GM12892 (cell line): Measurements from ENCODE around the gene TUNAR.
"Not testable (repeated sequence)": the region's sequence is repeated elsewhere in the genome, so short reads cannot be mapped to it uniquely, and the experiment has no call there.

Experiments
- DNase-seq: peaks from one replicate; pipeline ENCODE4 v3.0.0; 2011; ENCODE audit not compliant: insufficient read length
- FAIRE-seq: peaks from 2 replicates; lab custom pipeline; 2011; peaks lifted over from hg19 to GRCh38; lab: Jason Lieb, UNC
- POLR2A ChIP-seq: IDR thresholded peaks from 2 replicates; pipeline ENCODE4 v1.6.1; 2011; ENCODE audit warnings: low read depth, low read length, control low read depth
- POLR2AphosphoS5 ChIP-seq: IDR thresholded peaks from 2 replicates; pipeline ENCODE4 v1.6.1; 2011; ENCODE audit warnings: low read depth, low read length, control low read depth
- TAF1 ChIP-seq: IDR thresholded peaks from 2 replicates; pipeline ENCODE4 v1.6.1; 2011; ENCODE audit warnings: low read depth, mild to moderate bottlenecking, control low read depth, low read length, borderline replicate concordance

The TUNAR gene

DNA sequence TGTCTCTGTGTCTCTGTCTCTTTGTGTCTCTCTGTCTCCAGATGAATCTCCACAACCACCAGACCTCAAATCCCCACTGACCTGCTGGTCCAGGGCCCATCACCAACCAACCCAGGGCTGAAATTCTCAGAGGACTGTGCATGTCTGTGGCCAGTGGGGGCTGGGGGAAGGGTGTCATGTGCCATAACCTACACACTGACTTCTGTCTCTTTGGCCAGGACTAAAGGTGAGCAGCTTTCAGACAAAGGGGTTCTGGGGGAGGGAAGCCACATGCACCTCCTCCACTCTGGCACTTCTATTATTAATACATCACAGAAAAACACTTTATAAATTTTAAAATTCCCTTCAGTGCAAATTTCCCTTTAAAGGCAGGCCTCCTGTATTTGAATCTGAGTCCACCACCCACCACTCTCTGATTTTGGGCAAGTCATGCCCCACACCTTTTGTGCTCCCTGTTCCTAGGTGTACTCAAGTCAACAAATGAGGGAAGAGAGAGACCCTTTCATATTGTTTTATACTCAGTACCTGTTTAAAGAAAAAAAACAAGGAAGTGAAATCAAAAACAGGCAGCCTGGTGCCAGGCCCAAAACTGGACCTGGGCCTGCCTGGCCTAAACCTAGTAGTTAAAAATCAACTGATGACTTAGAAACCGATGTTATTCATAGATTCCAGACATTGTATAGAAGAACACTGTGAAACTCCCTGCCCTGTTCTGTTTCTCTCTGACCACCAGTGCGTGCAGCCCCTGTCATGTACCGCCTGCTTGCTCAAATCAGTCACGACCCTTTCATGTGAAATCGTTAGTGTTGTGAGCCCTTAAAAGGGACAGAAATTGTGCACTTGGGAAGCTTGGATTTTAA is 80.2 kb downstream of the TUNAR start:
- DNase-seq (no peak), FAIRE-seq (no peak)
- TF ChIP-seq POLR2A (no peak), POLR2AphosphoS5 (no peak), TAF1 (no peak)

DNA sequence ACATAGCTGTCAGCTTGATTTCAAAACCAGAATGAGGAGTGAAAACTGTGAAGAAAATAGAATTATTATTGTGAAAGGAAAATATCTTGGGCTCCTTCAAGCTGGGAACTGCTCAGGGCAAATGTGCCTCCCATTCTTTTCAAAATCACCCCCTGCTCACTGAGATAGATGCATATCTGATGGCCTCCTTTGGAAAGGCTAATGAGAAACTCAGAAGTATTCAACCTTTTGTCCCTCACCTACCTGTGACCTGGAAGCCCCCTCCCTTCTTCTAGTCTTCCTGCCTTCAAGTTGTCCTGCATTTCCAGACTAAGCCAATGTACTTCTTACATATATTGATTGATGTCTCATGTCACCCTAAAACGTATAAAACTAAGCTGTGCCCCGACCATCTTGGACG is 81.5 kb downstream of the TUNAR start:
- FAIRE-seq (no peak), DNase-seq (no peak)
- TF ChIP-seq TAF1 (no peak), POLR2AphosphoS5 (no peak), POLR2A (no peak)

DNA sequence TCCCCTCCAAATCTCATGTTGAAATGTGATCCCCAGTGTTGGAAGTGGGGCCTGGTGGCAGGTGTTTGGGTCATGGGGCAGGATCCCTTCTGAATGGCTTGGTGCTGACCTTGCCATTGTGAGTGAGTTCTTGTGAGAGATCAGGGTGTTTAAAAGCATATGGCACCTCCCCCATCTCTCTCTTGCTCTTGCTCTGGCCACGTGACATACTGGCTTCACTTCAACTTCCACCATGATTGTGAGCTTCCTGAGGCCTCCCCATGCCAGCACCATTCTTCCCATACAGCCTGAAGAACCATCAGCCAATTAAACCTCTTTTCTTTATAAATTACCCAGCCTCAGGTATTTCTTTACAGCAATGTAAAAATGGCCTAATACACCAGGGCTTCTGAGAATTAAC is 82.7 kb downstream of the TUNAR start:
- TF ChIP-seq POLR2A (no peak), TAF1 (no peak), POLR2AphosphoS5 (no peak)
- DNase-seq, result no peak
- no peak for FAIRE-seq

DNA sequence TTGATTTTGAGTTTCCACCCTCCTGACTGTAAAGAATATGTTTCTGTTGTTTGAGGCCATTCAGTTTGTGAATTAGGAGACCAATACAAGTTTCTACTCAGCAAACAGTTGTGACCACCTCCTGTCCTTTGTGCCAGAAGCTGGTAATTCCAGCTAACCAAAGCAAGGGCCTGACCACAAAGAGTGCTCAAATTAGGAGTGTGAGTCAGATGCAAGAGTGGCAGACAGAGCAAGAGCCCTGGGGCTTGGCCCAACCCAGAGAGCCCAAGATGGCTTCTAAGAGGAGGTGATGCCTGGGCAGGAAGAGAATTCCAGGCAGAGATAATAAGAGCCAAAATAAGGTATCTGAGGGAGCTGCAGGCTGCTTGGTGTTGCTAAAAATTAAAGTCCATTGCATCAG is 84.8 kb downstream of the TUNAR start:
- no peak for DNase-seq
- TF ChIP-seq POLR2AphosphoS5, result no peak
- TF ChIP-seq TAF1, result no peak
- TF ChIP-seq POLR2A, result no peak
- no peak for FAIRE-seq

DNA sequence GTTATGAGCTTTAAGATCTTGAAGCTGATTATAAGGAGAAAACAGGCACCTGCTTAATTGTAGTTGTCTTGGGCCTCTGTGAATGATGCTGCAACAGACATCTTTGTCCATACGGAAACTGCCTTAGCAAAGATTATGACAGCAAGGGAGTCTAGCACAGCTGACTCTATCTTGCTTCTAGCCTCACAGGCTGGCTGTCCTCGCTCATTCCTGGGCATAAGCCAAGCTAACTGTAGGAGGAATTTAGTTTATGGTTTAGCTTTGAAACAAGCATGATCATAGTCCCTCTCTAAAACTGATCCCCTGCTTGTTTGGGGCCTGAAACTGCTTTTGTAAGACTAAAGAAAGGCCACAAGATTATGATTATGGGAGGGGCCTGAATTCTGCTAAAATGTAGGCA is 88.3 kb downstream of the TUNAR start:
- DNase-seq (no peak), FAIRE-seq (no peak)
- TF ChIP-seq POLR2A, result no peak
- TF ChIP-seq POLR2AphosphoS5, result no peak
- no peak for TF ChIP-seq TAF1

DNA sequence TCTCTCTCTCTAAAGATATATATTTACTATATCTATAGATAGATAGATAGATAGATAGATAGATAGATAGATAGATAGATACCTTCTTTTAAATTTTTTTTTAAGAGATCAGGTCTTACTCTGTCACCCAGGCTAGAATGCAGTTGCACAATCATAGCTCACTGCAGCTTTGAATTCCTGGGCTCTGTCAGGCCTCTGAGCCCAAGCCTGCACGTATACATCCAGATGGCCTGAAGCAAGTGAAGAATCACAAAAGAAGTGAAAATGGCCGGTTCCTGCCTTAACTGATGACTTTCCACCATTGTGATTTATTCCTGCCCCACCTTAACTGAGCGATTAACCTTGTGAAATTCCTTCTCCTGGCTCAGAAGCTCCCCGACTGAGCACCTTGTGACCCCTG is 91.4 kb downstream of the TUNAR start:
- FAIRE-seq, DNase-seq: not testable (repeated sequence)
